GM06990 (cell line): ENCODE measurements around the gene MARK3.

Experiments
- DNase-seq: peaks from one replicate; pipeline ENCODE4 v3.0.0-alpha.2; 2011; ENCODE audit not compliant: insufficient read length; ENCODE audit errors: extremely low read depth
- H3K27me3 ChIP-seq: replicated peaks from 2 replicates; pipeline ENCODE4 v1.6.0; 2011; ENCODE audit warnings: low read length; ENCODE audit not compliant: control insufficient read depth, insufficient read depth
- H3K36me3 ChIP-seq: 2 replicates; pipeline ENCODE4 v1.5.1; 2011; ENCODE audit warnings: low read length; ENCODE audit not compliant: control insufficient read depth, insufficient read depth
- H3K4me3 ChIP-seq: replicated peaks from 2 replicates; pipeline ENCODE4 v1.5.1; 2011; ENCODE audit warnings: low read depth, mild to moderate bottlenecking, control low read depth, low read length
- CTCF ChIP-seq: IDR thresholded peaks from 2 replicates; pipeline ENCODE4 v1.5.1; 2011; ENCODE audit warnings: low read length, control low read depth, mild to moderate bottlenecking, inconsistent platforms; ENCODE audit not compliant: insufficient read depth, poor library complexity, severe bottlenecking

Gene MARK3

GRCh38 chr14:103519837-103520212 is 134.6 kb downstream of the MARK3 start:
- no peaks in the 10 kb centered on the region for H3K36me3 ChIP-seq
- TF ChIP-seq CTCF: no peak
- no peak overlapping the region for H3K4me3 ChIP-seq
- H3K27me3 ChIP-seq: no peaks in the 10 kb centered on the region; the same call in 1 of the 2 replicates
- no peak for DNase-seq

- Histone ChIP-seq H3K36me3 (no peaks in the 10 kb centered on the region), H3K4me3 (peak overlapping the region; percentile 29), H3K27me3 (no peaks in the 10 kb centered on the region; the same call in 1 of the 2 replicates)
- no peak for TF ChIP-seq CTCF
- peak; percentile 48 for DNase-seq
These were observed 135.0 kb downstream of the MARK3 start for GRCh38 chr14:103520269-103520656.

- Histone ChIP-seq H3K4me3 (peak overlapping the region; percentile 29), H3K27me3 (no peaks in the 10 kb centered on the region; the same call in 1 of the 2 replicates), H3K36me3 (no peaks in the 10 kb centered on the region)
- peak; percentile 76 for DNase-seq
- TF ChIP-seq CTCF: peak; percentile 53
These were observed 135.6 kb downstream of the MARK3 start for GRCh38 chr14:103520657-103521437.

DNA sequence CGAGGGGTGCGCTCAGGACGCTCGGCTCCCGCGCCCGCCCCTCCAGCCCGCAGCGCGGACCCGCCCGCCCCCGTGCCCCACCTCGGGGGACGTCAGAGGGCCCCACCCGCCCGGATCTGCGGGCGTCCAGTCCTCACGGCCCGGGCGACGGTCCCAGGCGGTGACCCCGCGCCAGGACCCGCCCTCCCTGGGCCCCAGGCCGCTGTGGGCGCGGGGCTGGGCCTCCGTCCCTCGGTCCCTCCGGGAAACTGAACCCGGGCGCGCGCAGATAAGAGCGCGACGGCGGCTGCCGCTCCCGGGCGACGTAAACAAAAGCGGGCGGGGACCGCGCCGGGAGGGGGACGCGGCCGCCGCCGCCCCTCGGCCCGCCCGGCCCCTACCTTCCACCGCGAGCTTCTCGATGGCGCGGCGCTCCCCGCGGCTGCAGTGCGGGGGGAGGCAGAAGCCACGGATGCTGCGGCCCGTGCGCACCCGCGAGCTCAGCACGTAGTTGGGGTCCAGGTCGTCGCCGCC is 136.3 kb downstream of the MARK3 start:
- Histone ChIP-seq H3K27me3 (no peaks in the 10 kb centered on the region; the same call in 1 of the 2 replicates), H3K4me3 (peak overlapping the region; percentile 31), H3K36me3 (no peaks in the 10 kb centered on the region)
- DNase-seq: peak; percentile 23
- TF ChIP-seq CTCF: no peak

DNA sequence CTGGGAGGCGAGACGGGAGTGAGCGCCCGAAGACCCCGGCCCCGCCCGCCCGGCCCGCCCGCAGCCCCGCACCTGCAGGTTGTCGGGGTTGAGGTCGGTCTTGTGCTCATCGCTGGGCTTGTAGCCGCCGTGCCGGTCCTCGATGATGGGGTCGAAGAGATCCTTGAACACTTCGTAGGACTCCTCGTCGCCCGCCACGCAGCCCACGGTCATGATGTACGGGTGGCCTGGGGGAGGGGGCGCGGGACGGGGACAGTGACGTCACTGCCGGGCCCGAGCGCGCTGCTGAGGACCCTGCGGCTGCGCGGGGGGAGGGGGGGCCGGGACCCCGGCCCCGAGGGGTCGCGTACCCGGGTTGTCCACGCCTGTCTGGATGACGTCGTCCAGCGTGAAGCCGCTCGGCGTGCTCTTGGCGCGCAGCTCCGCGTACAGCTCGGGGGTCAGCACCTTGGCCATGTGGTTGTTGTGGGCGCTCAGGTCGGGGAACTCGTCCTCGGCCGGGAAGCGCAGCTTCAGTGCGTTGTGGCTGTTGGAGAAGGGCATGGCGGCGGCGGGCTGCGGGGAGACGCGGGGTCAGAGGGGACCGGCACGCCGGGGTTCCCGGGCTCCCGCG is 136.8 kb downstream of the MARK3 start:
- TF ChIP-seq CTCF: no peak
- H3K4me3 ChIP-seq: peak overlapping the region; percentile 46
- no peaks in the 10 kb centered on the region for H3K36me3 ChIP-seq
- DNase-seq: peak; percentile 22
- H3K27me3 ChIP-seq: no peaks in the 10 kb centered on the region; the same call in 1 of the 2 replicates
